Loucy (cell line): ENCODE results near the gene TEX9.

Experiments used
- EZH2phosphoT487 ChIP-seq: fragments of 200-600 bp; IDR thresholded peaks from 2 replicates; pipeline ENCODE4 v1.6.1; 2018; ENCODE audit warnings: antibody characterized with exemption, mild to moderate bottlenecking, moderate library complexity, borderline replicate concordance
- TF ChIP-seq, protein P1 (sequence below): fragments of 200-600 bp; sonication (generic); conservative IDR thresholded peaks from 2 replicates; pipeline ENCODE4 v1.5.1; 2014; ENCODE audit warnings: mild to moderate bottlenecking, antibody characterized with exemption, low read length

DNA sequence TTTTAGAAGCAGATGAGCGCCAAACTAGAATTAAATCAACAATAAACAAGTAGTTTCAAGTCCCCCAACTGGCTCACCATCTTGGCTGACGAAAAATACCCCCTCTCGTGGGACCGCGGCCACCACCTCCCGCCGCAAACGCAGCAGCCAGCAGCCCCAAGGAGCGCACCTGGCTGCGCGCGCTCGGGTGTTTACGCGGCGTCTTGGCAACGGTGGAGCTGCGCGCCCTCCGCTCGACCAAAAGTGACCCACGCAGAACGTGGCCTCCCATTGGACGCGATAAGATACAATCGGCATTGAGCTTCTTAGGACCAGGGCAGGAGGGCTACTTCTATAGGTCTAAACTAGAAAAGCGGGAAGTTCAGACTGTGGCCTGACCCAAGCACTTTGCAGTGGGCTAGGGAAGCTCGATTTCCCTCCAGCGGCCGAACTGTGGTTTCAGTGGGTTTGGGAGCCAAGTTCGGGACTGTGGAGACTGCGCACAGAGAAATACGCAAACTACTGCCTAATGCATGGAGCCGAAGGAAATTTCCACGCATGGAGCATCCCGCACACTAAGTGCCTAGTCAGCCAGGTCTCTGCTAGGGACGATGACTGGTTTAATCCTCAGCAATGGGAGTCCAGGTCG lies 99.8 kb downstream of the TEX9 start, which contains the start of gene MNS1:
- TF ChIP-seq, protein P1, sequence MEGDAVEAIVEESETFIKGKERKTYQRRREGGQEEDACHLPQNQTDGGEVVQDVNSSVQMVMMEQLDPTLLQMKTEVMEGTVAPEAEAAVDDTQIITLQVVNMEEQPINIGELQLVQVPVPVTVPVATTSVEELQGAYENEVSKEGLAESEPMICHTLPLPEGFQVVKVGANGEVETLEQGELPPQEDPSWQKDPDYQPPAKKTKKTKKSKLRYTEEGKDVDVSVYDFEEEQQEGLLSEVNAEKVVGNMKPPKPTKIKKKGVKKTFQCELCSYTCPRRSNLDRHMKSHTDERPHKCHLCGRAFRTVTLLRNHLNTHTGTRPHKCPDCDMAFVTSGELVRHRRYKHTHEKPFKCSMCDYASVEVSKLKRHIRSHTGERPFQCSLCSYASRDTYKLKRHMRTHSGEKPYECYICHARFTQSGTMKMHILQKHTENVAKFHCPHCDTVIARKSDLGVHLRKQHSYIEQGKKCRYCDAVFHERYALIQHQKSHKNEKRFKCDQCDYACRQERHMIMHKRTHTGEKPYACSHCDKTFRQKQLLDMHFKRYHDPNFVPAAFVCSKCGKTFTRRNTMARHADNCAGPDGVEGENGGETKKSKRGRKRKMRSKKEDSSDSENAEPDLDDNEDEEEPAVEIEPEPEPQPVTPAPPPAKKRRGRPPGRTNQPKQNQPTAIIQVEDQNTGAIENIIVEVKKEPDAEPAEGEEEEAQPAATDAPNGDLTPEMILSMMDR = no peak
- no peak for TF ChIP-seq EZH2phosphoT487
